ENCODE measurements around the gene C15orf61.

DNA sequence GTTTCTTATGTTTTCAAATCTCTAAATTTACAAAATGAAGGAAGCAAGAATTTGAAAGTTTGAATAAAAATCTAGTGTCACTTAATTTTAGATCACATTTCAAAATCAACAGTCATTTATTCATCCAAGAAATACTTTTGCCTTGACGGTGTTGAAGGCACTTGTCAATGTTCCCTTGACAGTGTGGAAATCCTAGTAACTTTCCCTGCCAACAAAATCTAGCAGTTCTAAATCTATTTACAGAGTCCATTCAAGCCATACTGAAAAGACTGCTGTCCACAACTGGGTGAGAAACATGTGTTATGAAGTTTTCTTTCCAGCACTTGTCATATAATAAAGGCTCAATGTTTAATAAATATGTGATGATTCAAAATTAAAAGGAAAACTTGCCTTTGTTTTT lies 12.9 kb downstream of the C15orf61 start:
- TF ChIP-seq, protein P1, sequence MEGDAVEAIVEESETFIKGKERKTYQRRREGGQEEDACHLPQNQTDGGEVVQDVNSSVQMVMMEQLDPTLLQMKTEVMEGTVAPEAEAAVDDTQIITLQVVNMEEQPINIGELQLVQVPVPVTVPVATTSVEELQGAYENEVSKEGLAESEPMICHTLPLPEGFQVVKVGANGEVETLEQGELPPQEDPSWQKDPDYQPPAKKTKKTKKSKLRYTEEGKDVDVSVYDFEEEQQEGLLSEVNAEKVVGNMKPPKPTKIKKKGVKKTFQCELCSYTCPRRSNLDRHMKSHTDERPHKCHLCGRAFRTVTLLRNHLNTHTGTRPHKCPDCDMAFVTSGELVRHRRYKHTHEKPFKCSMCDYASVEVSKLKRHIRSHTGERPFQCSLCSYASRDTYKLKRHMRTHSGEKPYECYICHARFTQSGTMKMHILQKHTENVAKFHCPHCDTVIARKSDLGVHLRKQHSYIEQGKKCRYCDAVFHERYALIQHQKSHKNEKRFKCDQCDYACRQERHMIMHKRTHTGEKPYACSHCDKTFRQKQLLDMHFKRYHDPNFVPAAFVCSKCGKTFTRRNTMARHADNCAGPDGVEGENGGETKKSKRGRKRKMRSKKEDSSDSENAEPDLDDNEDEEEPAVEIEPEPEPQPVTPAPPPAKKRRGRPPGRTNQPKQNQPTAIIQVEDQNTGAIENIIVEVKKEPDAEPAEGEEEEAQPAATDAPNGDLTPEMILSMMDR (conservative IDR thresholded peaks at IDR 0.05; ENCODE audit: low read length) = no peak
- no peak for TF ChIP-seq EZH2phosphoT487 (IDR thresholded peaks at IDR 0.05; ENCODE audit: borderline replicate concordance)

Measured in Loucy (cell line).